ENCODE data around the gene SLC9A1.

DNA sequence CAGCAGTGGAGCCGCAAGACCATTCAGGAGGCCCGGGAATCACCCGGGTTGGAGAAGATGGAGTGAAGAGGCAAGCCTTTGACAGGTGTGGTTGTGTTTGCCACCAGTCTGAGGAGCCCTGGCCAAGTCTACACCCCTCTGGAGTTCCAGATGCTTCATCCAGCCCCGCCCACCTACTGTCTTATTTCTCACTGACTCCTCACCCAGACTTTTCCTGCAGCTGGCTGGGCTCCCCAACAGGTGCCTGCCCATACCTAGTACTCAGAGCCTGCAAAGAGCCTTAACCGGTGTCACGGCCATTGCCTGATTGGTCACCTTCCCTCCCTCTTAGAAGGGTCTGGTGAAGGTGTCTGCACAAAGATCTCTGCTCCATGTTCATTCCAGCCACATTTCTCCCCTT is 16.0 kb downstream of the SLC9A1 start:
- TF ChIP-seq, protein P1, sequence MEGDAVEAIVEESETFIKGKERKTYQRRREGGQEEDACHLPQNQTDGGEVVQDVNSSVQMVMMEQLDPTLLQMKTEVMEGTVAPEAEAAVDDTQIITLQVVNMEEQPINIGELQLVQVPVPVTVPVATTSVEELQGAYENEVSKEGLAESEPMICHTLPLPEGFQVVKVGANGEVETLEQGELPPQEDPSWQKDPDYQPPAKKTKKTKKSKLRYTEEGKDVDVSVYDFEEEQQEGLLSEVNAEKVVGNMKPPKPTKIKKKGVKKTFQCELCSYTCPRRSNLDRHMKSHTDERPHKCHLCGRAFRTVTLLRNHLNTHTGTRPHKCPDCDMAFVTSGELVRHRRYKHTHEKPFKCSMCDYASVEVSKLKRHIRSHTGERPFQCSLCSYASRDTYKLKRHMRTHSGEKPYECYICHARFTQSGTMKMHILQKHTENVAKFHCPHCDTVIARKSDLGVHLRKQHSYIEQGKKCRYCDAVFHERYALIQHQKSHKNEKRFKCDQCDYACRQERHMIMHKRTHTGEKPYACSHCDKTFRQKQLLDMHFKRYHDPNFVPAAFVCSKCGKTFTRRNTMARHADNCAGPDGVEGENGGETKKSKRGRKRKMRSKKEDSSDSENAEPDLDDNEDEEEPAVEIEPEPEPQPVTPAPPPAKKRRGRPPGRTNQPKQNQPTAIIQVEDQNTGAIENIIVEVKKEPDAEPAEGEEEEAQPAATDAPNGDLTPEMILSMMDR (IDR thresholded peaks at IDR 0.05), result no peak
- TF ChIP-seq, protein P2, sequence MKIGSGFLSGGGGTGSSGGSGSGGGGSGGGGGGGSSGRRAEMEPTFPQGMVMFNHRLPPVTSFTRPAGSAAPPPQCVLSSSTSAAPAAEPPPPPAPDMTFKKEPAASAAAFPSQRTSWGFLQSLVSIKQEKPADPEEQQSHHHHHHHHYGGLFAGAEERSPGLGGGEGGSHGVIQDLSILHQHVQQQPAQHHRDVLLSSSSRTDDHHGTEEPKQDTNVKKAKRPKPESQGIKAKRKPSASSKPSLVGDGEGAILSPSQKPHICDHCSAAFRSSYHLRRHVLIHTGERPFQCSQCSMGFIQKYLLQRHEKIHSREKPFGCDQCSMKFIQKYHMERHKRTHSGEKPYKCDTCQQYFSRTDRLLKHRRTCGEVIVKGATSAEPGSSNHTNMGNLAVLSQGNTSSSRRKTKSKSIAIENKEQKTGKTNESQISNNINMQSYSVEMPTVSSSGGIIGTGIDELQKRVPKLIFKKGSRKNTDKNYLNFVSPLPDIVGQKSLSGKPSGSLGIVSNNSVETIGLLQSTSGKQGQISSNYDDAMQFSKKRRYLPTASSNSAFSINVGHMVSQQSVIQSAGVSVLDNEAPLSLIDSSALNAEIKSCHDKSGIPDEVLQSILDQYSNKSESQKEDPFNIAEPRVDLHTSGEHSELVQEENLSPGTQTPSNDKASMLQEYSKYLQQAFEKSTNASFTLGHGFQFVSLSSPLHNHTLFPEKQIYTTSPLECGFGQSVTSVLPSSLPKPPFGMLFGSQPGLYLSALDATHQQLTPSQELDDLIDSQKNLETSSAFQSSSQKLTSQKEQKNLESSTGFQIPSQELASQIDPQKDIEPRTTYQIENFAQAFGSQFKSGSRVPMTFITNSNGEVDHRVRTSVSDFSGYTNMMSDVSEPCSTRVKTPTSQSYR (CRISPR knock-in tag; IDR thresholded peaks at IDR 0.05), result no peak
- TF ChIP-seq KAT7 (CRISPR knock-in tag; IDR thresholded peaks at IDR 0.05; ENCODE audit: borderline replicate concordance), result no peak
